ENCODE measurements around the gene MACROD2. TPM values are rescaled to one million over a fixed set of nuclear protein-coding genes. Genes with fewer than 3 reads are reported as not detected.

MACROD2 gene
- total and polyA plus RNA-seq, 2 of the 4 experiments (the other 2 are of a cell fraction): not detected

DNA sequence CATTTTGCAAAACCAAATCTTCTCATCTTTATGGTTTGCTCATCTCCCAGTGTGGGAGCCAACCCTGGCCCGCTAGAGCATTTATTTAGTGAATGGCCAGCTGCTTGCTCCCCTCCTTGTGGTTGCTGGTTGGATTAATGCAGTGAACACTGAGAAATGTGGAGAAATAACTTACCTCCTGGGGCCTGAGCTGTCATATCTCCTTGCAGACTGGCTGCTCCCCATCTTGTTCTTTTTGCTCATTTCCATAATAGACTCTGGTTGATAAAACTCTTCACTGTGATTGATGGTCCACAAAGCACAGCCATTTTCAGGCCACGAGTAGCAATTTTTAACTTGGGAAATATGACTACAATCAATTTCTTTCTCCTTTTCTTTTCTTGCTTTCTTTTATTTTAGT lies 1420.6 kb downstream of the MACROD2 start:
- no TSS peak for BruUV-seq (replicated peaks)
- Histone ChIP-seq H3K27ac (ENCODE audit: insufficient read depth, low read length) (no peak overlapping the region), H2BK5ac (ENCODE audit: low read depth, low read length, poor library complexity, severe bottlenecking) (no peak overlapping the region), H4K8ac (ENCODE audit: low read depth in 2 of 2, low read length in 2 of 2) (no peak overlapping the region), H4K5ac (ENCODE audit: low read depth, low read length) (no peak overlapping the region), H3K27me3 (ENCODE audit: control insufficient read depth, insufficient read depth, low read length) (no peaks in the 10 kb centered on the region), H2AFZ (replicated peaks; ENCODE audit: low read length, poor library complexity) (no peak overlapping the region), H3K14ac (replicated peaks; ENCODE audit: low read depth, low read length) (no peak overlapping the region), H3K4me2 (ENCODE audit: low read depth, low read length) (no peak overlapping the region), H2BK15ac (ENCODE audit: low read depth, low read length) (no peak overlapping the region), H3K4me3 (ENCODE audit: insufficient read depth, low read depth, low read length) (no peak overlapping the region), H3K9me1 (ENCODE audit: insufficient read depth, low read length) (no peaks in the 10 kb centered on the region), H3K36me3 (ENCODE audit: control insufficient read depth, insufficient read depth, low read length) (no peaks in the 10 kb centered on the region), H3K23ac (ENCODE audit: low read depth, low read length) (no peak overlapping the region), H2AK5ac (ENCODE audit: low read depth, low read length) (no peak overlapping the region), H3K79me1 (ENCODE audit: low read depth in 1 of 2, low read length in 2 of 2) (no peaks in the 10 kb centered on the region), H2AK9ac (replicated peaks; ENCODE audit: low read depth, low read length, poor library complexity) (no peak overlapping the region), H4K91ac (ENCODE audit: insufficient read depth, low read depth, low read length) (no peak overlapping the region), H3K9me3 (ENCODE audit: control insufficient read depth, insufficient read depth, low read length) (peaks cover 8% of the 10 kb centered on the region), H3K4me1 (ENCODE audit: control insufficient read depth, insufficient read depth, low read length) (no peaks in the 10 kb centered on the region), H4K20me1 (ENCODE audit: insufficient read depth, low read length) (no peaks in the 10 kb centered on the region), H3K56ac (ENCODE audit: extremely low read depth, insufficient read depth, low read length) (no peak overlapping the region), H2BK20ac (ENCODE audit: low read depth, low read length) (no peak overlapping the region), H2BK120ac (ENCODE audit: low read depth, low read length) (no peak overlapping the region), H3K9ac (ENCODE audit: low read depth, low read length) (no peak overlapping the region), H3K18ac (ENCODE audit: low read depth, low read length) (no peak overlapping the region), H3K4ac (ENCODE audit: low read depth, low read length) (no peak overlapping the region)
- no peak for ATAC-seq (ENCODE audit: low read depth)
- no CpG with 5 or more reads among the region's 2 CpGs for WGBS, 2 experiments (ENCODE audit: extremely low coverage in 2 of 2, insufficient read length in 1 of 2)
- ChIA-PET CTCF (no interaction called here), POLR2A (ENCODE audit: unreplicated experiment) (no interaction called here)
- intact Hi-C loops (cut with micrococcal nuclease): no loop called here
- no peak for DNase-seq
- TF ChIP-seq RCOR1 (IDR thresholded peaks at IDR 0.05; ENCODE audit: insufficient replicate concordance, low read length): no peak
- no peak for TF ChIP-seq MAFK (IDR thresholded peaks at IDR 0.05; ENCODE audit: low read depth, low read length)
- TF ChIP-seq FOS (IDR thresholded peaks at IDR 0.05; ENCODE audit: low read depth, low read length): no peak
- TF ChIP-seq, protein P1, sequence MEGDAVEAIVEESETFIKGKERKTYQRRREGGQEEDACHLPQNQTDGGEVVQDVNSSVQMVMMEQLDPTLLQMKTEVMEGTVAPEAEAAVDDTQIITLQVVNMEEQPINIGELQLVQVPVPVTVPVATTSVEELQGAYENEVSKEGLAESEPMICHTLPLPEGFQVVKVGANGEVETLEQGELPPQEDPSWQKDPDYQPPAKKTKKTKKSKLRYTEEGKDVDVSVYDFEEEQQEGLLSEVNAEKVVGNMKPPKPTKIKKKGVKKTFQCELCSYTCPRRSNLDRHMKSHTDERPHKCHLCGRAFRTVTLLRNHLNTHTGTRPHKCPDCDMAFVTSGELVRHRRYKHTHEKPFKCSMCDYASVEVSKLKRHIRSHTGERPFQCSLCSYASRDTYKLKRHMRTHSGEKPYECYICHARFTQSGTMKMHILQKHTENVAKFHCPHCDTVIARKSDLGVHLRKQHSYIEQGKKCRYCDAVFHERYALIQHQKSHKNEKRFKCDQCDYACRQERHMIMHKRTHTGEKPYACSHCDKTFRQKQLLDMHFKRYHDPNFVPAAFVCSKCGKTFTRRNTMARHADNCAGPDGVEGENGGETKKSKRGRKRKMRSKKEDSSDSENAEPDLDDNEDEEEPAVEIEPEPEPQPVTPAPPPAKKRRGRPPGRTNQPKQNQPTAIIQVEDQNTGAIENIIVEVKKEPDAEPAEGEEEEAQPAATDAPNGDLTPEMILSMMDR (conservative IDR thresholded peaks at IDR 0.05; ENCODE audit: low read depth, low read length): no peak
- dilution Hi-C loops (cut with HindIII; ENCODE audit: low sequenced_read_pairs, unreplicated experiment): no loop called here
- in situ Hi-C loops (cut with MboI; ENCODE audit: low sequenced_read_pairs): no loop called here

Measured in IMR-90 (cell line).